ENCODE results near the gene ANO7. TPM values are rescaled to one million over a fixed set of nuclear protein-coding genes. Genes with fewer than 3 reads are reported as not detected.

Gene ANO7
- total and polyA plus RNA-seq, 8 donors, result 1.3 to 2.8 (median 2.1) TPM

DNA sequence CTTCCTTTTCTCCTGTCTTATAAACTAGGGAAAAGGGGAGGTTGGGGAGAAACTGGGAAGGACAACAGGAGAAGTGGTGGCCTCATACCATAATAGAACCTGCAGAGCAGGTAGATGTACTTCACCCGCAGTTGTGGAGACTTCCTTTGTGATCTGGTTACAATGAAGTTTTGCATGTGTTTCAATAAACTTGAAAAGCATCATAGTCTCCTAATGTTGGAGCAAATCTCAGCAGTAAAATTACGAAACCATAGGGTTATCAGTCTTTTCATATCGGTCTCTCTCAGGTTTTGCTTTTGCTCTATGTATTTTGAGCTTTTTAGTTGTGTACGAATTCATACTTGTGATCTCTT is 30.5 kb downstream of the ANO7 start:
- Histone ChIP-seq H3K36me3 (no peaks in the 10 kb centered on the region), H3K9me3 (no peaks in the 10 kb centered on the region), H3K27me3 (peaks cover 0 to 13% of the 10 kb centered on the region in 2 donors), H3K4me3 (peak overlapping the region; percentile 50 to 54), H3K27ac (no peak overlapping the region), H3K4me1 (peaks cover 7 to 24% of the 10 kb centered on the region in 2 donors)
- ATAC-seq (no peak), DNase-seq (no peak)
- TF ChIP-seq, protein P1, sequence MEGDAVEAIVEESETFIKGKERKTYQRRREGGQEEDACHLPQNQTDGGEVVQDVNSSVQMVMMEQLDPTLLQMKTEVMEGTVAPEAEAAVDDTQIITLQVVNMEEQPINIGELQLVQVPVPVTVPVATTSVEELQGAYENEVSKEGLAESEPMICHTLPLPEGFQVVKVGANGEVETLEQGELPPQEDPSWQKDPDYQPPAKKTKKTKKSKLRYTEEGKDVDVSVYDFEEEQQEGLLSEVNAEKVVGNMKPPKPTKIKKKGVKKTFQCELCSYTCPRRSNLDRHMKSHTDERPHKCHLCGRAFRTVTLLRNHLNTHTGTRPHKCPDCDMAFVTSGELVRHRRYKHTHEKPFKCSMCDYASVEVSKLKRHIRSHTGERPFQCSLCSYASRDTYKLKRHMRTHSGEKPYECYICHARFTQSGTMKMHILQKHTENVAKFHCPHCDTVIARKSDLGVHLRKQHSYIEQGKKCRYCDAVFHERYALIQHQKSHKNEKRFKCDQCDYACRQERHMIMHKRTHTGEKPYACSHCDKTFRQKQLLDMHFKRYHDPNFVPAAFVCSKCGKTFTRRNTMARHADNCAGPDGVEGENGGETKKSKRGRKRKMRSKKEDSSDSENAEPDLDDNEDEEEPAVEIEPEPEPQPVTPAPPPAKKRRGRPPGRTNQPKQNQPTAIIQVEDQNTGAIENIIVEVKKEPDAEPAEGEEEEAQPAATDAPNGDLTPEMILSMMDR (IDR thresholded peaks at IDR 0.05), result no peak
- intact Hi-C loops (cut with DNase I), result no loop called here

DNA sequence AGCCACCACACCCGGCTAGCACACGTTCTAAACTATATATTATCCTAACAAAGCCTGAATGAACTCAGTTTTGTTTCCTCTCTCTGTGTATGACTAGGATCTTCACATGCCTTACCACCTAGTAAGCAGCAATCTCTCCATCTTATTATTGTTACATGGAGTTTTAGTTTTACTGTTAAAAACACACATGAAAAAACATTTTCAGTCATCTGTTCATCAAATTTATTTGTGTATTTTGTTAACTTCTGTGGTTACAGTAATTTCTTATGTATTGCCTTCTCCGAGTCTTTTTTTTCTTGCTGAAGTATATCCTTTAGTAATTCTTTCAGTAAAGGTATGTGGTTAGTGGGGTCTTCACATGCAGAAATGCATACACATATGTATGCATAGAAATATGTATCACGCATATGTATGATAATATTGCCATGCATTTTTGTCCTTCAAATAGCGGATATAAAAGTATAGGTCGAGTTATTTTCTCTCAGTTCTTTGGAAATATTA is 31.4 kb downstream of the ANO7 start:
- Histone ChIP-seq H3K27ac (no peak overlapping the region), H3K9me3 (no peaks in the 10 kb centered on the region), H3K27me3 (peaks cover 0 to 13% of the 10 kb centered on the region in 2 donors), H3K4me3 (no peak overlapping the region), H3K4me1 (peaks cover 7 to 29% of the 10 kb centered on the region in 2 donors), H3K36me3 (no peaks in the 10 kb centered on the region)
- TF ChIP-seq, protein P1 (IDR thresholded peaks at IDR 0.05), result no peak
- intact Hi-C loops (cut with DNase I), result no loop called here
- DNase-seq, result no peak
- ATAC-seq, result no peak

DNA sequence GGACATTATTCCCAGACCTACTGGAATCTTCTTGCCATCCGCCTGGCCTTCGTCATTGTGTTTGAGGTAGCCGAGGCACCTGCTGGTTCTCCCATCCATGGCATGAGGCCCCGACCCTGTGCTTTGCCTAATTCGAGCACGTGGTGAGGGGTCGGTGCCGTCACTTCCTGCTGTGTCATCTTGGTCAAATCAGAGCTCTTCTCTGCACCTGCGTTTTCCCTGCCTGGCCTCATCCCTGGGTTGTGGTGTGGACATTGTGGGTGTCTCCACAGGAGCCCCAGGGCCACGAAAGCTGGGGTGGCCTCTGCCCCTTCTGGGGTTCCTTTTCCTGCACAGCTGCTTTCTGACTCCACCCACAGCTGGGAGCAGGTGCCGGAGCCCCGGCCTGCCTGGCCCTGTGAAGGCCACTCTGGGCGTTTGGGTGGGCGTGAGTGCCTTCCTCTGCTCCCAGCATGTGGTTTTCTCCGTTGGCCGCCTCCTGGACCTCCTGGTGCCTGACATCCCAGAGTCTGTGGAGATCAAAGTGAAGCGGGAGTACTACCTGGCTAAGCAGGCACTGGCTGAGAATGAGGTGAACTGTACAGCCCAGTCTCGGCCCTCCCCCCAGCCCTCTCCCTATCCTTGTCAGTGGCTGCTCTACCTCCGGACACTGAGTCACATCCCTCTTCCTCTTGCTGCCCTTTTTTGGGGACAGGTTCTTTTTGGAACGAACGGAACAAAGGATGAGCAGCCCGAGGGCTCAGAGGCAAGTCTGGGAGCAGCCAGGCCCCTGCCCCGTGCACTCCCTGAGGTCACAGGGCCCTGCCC is 34.9 kb downstream of the ANO7 start:
- no peaks in the 10 kb centered on the region for H3K9me3 ChIP-seq
- intact Hi-C loops (cut with DNase I), result no loop called here
- no peak overlapping the region for H3K4me3 ChIP-seq
- H3K27me3 ChIP-seq, result peaks cover 0 to 5% of the 10 kb centered on the region in 2 donors
- H3K4me1 ChIP-seq, result peaks cover 7 to 20% of the 10 kb centered on the region in 2 donors
- no peak overlapping the region for H3K27ac ChIP-seq
- ATAC-seq, result peak; percentile 25
- peak in 1 of 4 donors; percentile 65 for DNase-seq
- H3K36me3 ChIP-seq, result peaks cover 0 to 34% of the 10 kb centered on the region in 2 donors
- TF ChIP-seq, protein P1 (IDR thresholded peaks at IDR 0.05), result no peak

DNA sequence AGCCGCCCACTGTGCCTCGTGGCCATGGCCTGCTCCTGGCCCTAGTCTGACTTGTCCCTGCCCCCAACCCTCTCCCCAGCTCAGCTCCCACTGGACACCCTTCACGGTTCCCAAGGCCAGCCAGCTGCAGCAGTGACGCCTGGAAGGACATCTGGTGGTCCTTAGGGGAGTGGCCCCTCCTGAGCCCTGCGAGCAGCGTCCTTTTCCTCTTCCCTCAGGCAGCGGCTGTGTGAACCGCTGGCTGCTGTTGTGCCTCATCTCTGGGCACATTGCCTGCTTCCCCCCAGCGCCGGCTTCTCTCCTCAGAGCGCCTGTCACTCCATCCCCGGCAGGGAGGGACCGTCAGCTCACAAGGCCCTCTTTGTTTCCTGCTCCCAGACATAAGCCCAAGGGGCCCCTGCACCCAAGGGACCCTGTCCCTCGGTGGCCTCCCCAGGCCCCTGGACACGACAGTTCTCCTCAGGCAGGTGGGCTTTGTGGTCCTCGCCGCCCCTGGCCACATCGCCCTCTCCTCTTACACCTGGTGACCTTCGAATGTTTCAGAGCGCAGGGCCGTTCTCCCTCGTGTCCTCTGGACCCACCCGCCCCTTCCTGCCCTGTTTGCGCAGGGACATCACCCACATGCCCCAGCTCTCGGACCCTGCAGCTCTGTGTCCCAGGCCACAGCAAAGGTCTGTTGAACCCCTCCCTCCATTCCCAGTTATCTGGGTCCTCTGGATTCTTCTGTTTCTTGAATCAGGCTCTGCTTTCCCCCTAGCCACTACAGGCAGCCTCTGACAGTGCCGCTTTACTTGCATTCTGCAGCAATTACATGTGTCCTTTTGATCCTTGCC is 35.8 kb downstream of the ANO7 start:
- Histone ChIP-seq H3K27me3 (no peaks in the 10 kb centered on the region), H3K4me3 (no peak overlapping the region), H3K36me3 (peaks cover 0 to 43% of the 10 kb centered on the region in 2 donors), H3K9me3 (no peaks in the 10 kb centered on the region), H3K4me1 (peaks cover 0 to 12% of the 10 kb centered on the region in 2 donors), H3K27ac (no peak overlapping the region)
- intact Hi-C loops (cut with DNase I), result no loop called here
- DNase-seq (peak in 2 of 4 donors; percentile 56 to 72), ATAC-seq (peak; percentile 22)
- TF ChIP-seq, protein P1 (IDR thresholded peaks at IDR 0.05), result no peak

Data from left lung (tissue), 10 donors.